ENCODE measurements around the gene BTBD8. TPM values are rescaled to one million over a fixed set of nuclear protein-coding genes. Genes with fewer than 3 reads are reported as not detected.

BTBD8 gene
- total and polyA plus RNA-seq, 2 experiments from 2014 or later: 2.9 to 4.1 TPM

DNA sequence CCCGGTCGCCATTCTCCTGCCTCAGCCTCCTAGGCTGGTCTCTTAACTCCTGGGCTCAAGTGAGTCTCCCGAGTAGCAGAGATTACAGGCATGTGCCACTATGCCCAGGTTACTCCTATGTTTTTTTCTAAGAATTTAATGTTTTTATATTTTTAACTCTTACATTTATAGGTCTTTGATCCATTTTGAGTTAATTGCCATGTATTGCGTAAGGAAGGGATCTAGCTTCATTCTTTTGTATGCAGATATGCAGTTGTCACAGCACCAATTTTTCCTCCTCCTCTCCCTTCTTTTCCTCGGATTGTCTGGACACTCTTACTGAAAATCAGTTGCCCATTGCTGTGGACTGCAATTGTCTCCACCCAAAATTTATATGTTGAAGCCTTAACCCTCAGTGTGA is 11.5 kb downstream of the BTBD8 start:
- Mint-ChIP-seq H3K4me1 (peaks cover 2% of the 10 kb centered on the region), H3K36me3 (ENCODE audit: low read depth) (peaks cover 6% of the 10 kb centered on the region; the same call in 2 of the 3 replicates), H3K9me3 (peaks cover 5% of the 10 kb centered on the region), H3K27me3 (ENCODE audit: insufficient read depth, low read depth, poor library complexity) (peaks cover 2% of the 10 kb centered on the region), H3K4me3 (no peak overlapping the region), H3K27ac (no peak overlapping the region)
- no peak overlapping the region for H3K4me3 ChIP-seq
- H4K20me1 ChIP-seq (replicated peaks; ENCODE audit: insufficient read depth): no peaks in the 10 kb centered on the region
- H3F3A ChIP-seq (replicated peaks; ENCODE audit: low read depth): no peaks in the 10 kb centered on the region
- H3K36me3 ChIP-seq (ENCODE audit: insufficient read depth): no peaks in the 10 kb centered on the region; the same call in 1 of the 2 replicates
- H2AFZ ChIP-seq: no peak overlapping the region
- H3K4me2 ChIP-seq: no peak overlapping the region
- H3K79me2 ChIP-seq (replicated peaks; ENCODE audit: insufficient read depth): no peaks in the 10 kb centered on the region
- H3K4me1 ChIP-seq (ENCODE audit: insufficient read depth): no peaks in the 10 kb centered on the region
- H3K27me3 ChIP-seq (ENCODE audit: insufficient read depth): no peaks in the 10 kb centered on the region
- TF ChIP-seq NANOG (IDR thresholded peaks at IDR 0.05; ENCODE audit: borderline replicate concordance) (no peak), EZH2 (IDR thresholded peaks at IDR 0.05; ENCODE audit: low read depth, unreplicated experiment) (no peak), CREB1 (CRISPR knock-in tag; IDR thresholded peaks at IDR 0.05; ENCODE audit: low read depth) (no peak), EZH2phosphoT487 (IDR thresholded peaks at IDR 0.05; ENCODE audit: unreplicated experiment) (no peak), REST (IDR thresholded peaks at IDR 0.05; ENCODE audit: unreplicated experiment) (no peak), ZNF462 (CRISPR knock-in tag; IDR thresholded peaks at IDR 0.05) (no peak), POLR2AphosphoS5 (IDR thresholded peaks at IDR 0.05; ENCODE audit: low read depth) (no peak), ZNF114 (CRISPR knock-in tag; IDR thresholded peaks at IDR 0.05) (no peak), STAT1 (IDR thresholded peaks at IDR 0.05; ENCODE audit: unreplicated experiment) (no peak), ETS1 (IDR thresholded peaks at IDR 0.05) (no peak), ZNF331 (CRISPR knock-in tag; IDR thresholded peaks at IDR 0.05; ENCODE audit: low read depth) (no peak), JUNB (IDR thresholded peaks at IDR 0.05; ENCODE audit: unreplicated experiment) (no peak)
- TF ChIP-seq, protein P1, sequence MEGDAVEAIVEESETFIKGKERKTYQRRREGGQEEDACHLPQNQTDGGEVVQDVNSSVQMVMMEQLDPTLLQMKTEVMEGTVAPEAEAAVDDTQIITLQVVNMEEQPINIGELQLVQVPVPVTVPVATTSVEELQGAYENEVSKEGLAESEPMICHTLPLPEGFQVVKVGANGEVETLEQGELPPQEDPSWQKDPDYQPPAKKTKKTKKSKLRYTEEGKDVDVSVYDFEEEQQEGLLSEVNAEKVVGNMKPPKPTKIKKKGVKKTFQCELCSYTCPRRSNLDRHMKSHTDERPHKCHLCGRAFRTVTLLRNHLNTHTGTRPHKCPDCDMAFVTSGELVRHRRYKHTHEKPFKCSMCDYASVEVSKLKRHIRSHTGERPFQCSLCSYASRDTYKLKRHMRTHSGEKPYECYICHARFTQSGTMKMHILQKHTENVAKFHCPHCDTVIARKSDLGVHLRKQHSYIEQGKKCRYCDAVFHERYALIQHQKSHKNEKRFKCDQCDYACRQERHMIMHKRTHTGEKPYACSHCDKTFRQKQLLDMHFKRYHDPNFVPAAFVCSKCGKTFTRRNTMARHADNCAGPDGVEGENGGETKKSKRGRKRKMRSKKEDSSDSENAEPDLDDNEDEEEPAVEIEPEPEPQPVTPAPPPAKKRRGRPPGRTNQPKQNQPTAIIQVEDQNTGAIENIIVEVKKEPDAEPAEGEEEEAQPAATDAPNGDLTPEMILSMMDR (conservative IDR thresholded peaks at IDR 0.05; ENCODE audit: low read depth in 2 of 2): no peak
- H3K27ac ChIP-seq (ENCODE audit: low read depth): no peak overlapping the region
- no peaks in the 10 kb centered on the region for H3K9me2 ChIP-seq (ENCODE audit: insufficient read depth)
- ATAC-seq (no peak), DNase-seq (ENCODE audit: low spot score) (no peak)
